Fibroblast of lung (primary cell): ENCODE data around the gene KCNJ13. TPM values are rescaled to one million over a fixed set of nuclear protein-coding genes. Genes with fewer than 3 reads are reported as not detected.

Source experiments
- DNase-seq, 2 donors: peaks; one replicate each; pipeline versions ENCODE4 v3.0.0 to v3.0.0-alpha.2; 2010; ENCODE audit warnings: low read depth in 2 of 2
- H2AFZ ChIP-seq: 2 replicates; pipeline ENCODE4 v1.5.1; 2012; ENCODE audit warnings: low read length, control low read depth, inconsistent platforms
- H3K27ac ChIP-seq: 2 replicates; pipeline ENCODE4 v1.5.1; 2011; ENCODE audit warnings: low read length, control low read depth; ENCODE audit not compliant: insufficient read depth
- H3K27me3 ChIP-seq: 2 replicates; pipeline ENCODE4 v1.5.1; 2011; ENCODE audit warnings: mild to moderate bottlenecking, low read length; ENCODE audit not compliant: control insufficient read depth, insufficient read depth
- H3K36me3 ChIP-seq: 2 replicates; pipeline ENCODE4 v1.5.1; 2011; ENCODE audit warnings: low read length; ENCODE audit not compliant: control insufficient read depth, insufficient read depth
- H3K4me1 ChIP-seq: 2 replicates; pipeline ENCODE4 v1.5.1; 2011; ENCODE audit warnings: low read length; ENCODE audit not compliant: control insufficient read depth, insufficient read depth; ENCODE audit errors: extremely low read depth
- H3K4me2 ChIP-seq: 2 replicates; pipeline ENCODE4 v1.5.1; 2011; ENCODE audit warnings: low read length, control low read depth; ENCODE audit not compliant: insufficient read depth; ENCODE audit errors: extremely low read depth
- H3K4me3 ChIP-seq, 4 experiments: fragments of 200-600 bp in 1 of 4; sonication (generic) in 1 of 4; replicated peaks in 1 of 4; 2 replicates each; pipeline ENCODE4 v1.5.1; 2011 to 2016; ENCODE audit warnings: low read length in 4 of 4, low read depth in 3 of 4, mild to moderate bottlenecking in 3 of 4, control low read depth in 2 of 4, inconsistent platforms in 1 of 4, mixed read lengths in 1 of 4; ENCODE audit not compliant: insufficient read depth in 1 of 4; ENCODE audit errors: control extremely low read depth in 1 of 4
- H3K79me2 ChIP-seq: 2 replicates; pipeline ENCODE4 v1.5.1; 2012; ENCODE audit warnings: mild to moderate bottlenecking, low read length, inconsistent platforms; ENCODE audit not compliant: control insufficient read depth, insufficient read depth
- H3K9ac ChIP-seq: 2 replicates; pipeline ENCODE4 v1.5.1; 2011; ENCODE audit warnings: mild to moderate bottlenecking, low read length, control low read depth; ENCODE audit not compliant: insufficient read depth
- H3K9me3 ChIP-seq: 2 replicates; pipeline ENCODE4 v1.5.1; 2012; ENCODE audit warnings: low read depth, low read length; ENCODE audit not compliant: control insufficient read depth, insufficient read depth
- H4K20me1 ChIP-seq: 2 replicates; pipeline ENCODE4 v1.5.1; 2011; ENCODE audit warnings: low read length; ENCODE audit not compliant: control insufficient read depth, insufficient read depth; ENCODE audit errors: extremely low read depth
- EZH2 ChIP-seq: IDR thresholded peaks from 2 replicates; pipeline ENCODE4 v1.5.1; 2012; ENCODE audit warnings: low read length, control low read depth, mild to moderate bottlenecking; ENCODE audit errors: missing control alignments
- polyA plus RNA-seq, 2 donors: library from polyadenylated mRNA; depleted of rRNA in 1 of 2; stranded (reverse) in 1 of 2; unstranded in 1 of 2; fragments of >200 nt; gene quantifications; 2 replicates each; pipeline ENCODE4 v1.2.1, GENCODE V29; 2011 to 2012; ENCODE audit warnings: missing spikeins in 1 of 2
- total RNA-seq: library from RNA; depleted of rRNA; stranded (reverse); fragments of >200 nt; gene quantifications from 2 replicates; pipeline ENCODE4 v1.2.1, GENCODE V29; 2014
- TF ChIP-seq, protein P1 (sequence below), 2 donors: IDR thresholded peaks in 1 of 2; conservative IDR thresholded peaks in 1 of 2; 1 replicate in 1 of 2; 2 replicates in 1 of 2; pipeline ENCODE4 v1.5.1; 2011 to 2012; ENCODE audit warnings: low read length in 2 of 2, control low read depth in 1 of 2, inconsistent platforms in 1 of 2, low read depth in 1 of 2, mild to moderate bottlenecking in 1 of 2

KCNJ13 gene
- total and polyA plus RNA-seq, 2 donors (not counting 1 experiment from before 2014, with no cell fraction given), result not detected

- Histone ChIP-seq H3K9me3 (no peaks in the 10 kb centered on the region), H3K4me1 (no peaks in the 10 kb centered on the region), H4K20me1 (no peaks in the 10 kb centered on the region), H2AFZ (no peak overlapping the region), H3K9ac (no peak overlapping the region), H3K4me2 (no peak overlapping the region), H3K36me3 (no peaks in the 10 kb centered on the region), H3K79me2 (peaks cover 16% of the 10 kb centered on the region), H3K27ac (no peak overlapping the region), H3K27me3 (no peaks in the 10 kb centered on the region), H3K4me3 (no peak overlapping the region)
- TF ChIP-seq, protein P1, sequence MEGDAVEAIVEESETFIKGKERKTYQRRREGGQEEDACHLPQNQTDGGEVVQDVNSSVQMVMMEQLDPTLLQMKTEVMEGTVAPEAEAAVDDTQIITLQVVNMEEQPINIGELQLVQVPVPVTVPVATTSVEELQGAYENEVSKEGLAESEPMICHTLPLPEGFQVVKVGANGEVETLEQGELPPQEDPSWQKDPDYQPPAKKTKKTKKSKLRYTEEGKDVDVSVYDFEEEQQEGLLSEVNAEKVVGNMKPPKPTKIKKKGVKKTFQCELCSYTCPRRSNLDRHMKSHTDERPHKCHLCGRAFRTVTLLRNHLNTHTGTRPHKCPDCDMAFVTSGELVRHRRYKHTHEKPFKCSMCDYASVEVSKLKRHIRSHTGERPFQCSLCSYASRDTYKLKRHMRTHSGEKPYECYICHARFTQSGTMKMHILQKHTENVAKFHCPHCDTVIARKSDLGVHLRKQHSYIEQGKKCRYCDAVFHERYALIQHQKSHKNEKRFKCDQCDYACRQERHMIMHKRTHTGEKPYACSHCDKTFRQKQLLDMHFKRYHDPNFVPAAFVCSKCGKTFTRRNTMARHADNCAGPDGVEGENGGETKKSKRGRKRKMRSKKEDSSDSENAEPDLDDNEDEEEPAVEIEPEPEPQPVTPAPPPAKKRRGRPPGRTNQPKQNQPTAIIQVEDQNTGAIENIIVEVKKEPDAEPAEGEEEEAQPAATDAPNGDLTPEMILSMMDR (conservative IDR thresholded peaks at IDR 0.05 in 1 of 2, IDR thresholded peaks at IDR 0.05 in 1 of 2; ENCODE audit: low read depth in 1 of 2, low read length in 2 of 2), result no peak
- TF ChIP-seq EZH2, result no peak
- peak; percentile 15 to 51 for DNase-seq
These were observed 44.9 kb downstream of the KCNJ13 start for GRCh38 chr2:232731470-232731869.

DNA sequence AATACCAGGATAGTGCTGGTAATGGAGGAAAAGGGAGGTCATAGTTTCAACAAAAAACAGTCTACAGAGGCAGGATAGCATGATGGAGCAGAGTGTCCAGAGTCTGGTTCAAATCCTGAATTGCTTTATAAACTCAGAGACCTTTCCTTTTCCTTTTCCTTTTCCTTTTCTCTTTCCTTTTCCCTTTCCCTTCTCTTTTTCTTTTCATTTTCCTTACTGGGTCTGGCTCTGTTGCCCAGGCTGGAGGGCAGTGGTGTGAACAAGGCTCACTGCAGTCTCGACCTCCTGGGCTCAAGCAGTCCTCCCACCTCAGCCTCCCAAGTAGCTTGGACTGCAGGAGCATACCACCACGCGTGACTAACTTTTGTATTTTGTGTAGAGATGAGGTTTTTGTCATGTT lies 47.6 kb downstream of the KCNJ13 start:
- no peak overlapping the region for H3K9ac ChIP-seq
- TF ChIP-seq EZH2, result no peak
- TF ChIP-seq, protein P1 (conservative IDR thresholded peaks at IDR 0.05 in 1 of 2, IDR thresholded peaks at IDR 0.05 in 1 of 2; ENCODE audit: low read depth in 1 of 2, low read length in 2 of 2), result no peak
- no peak overlapping the region for H3K4me3 ChIP-seq
- H3K4me2 ChIP-seq, result no peak overlapping the region
- H2AFZ ChIP-seq, result no peak overlapping the region
- no peaks in the 10 kb centered on the region for H3K27me3 ChIP-seq
- no peaks in the 10 kb centered on the region for H3K4me1 ChIP-seq
- no peak overlapping the region for H3K27ac ChIP-seq
- no peaks in the 10 kb centered on the region for H3K36me3 ChIP-seq
- no peak for DNase-seq
- no peaks in the 10 kb centered on the region for H3K9me3 ChIP-seq
- peaks cover 20% of the 10 kb centered on the region for H3K79me2 ChIP-seq
- no peaks in the 10 kb centered on the region for H4K20me1 ChIP-seq

GRCh38 chr2:232723027-232723426 lies 53.3 kb downstream of the KCNJ13 start:
- Histone ChIP-seq H3K4me2 (no peak overlapping the region), H3K79me2 (peaks cover 38% of the 10 kb centered on the region), H4K20me1 (no peaks in the 10 kb centered on the region), H3K4me1 (no peaks in the 10 kb centered on the region), H3K27me3 (no peaks in the 10 kb centered on the region), H3K27ac (no peak overlapping the region), H3K36me3 (no peaks in the 10 kb centered on the region), H3K9me3 (no peaks in the 10 kb centered on the region), H2AFZ (no peak overlapping the region), H3K4me3 (no peak overlapping the region), H3K9ac (no peak overlapping the region)
- TF ChIP-seq EZH2, result no peak
- no peak for DNase-seq
